WERI-Rb-1 (cell line): ENCODE data around the gene ZNF385C.

Experiments
- DNase-seq: peaks from one replicate; pipeline ENCODE4 v3.0.0-alpha.2; 2020
- H3K27ac ChIP-seq: fragments of 250-450 bp; sonication (Bioruptor Pico); 2 replicates; pipeline ENCODE4 v1.5.1; 2020; ENCODE audit warnings: mild to moderate bottlenecking, moderate library complexity
- H3K27me3 ChIP-seq: fragments of 250-450 bp; sonication (Bioruptor Pico); 2 replicates; pipeline ENCODE4 v1.5.1; 2021; ENCODE audit warnings: mild to moderate bottlenecking, low read depth, moderate library complexity; ENCODE audit not compliant: insufficient read depth, severe bottlenecking
- H3K36me3 ChIP-seq: fragments of 250-450 bp; sonication (Bioruptor Pico); 2 replicates; pipeline ENCODE4 v1.5.1; 2020; ENCODE audit warnings: mild to moderate bottlenecking, moderate library complexity
- H3K4me3 ChIP-seq: 2 replicates; pipeline ENCODE4 v1.5.1; 2011; ENCODE audit warnings: low read depth, mild to moderate bottlenecking, control low read depth, low read length
- H3K9me3 ChIP-seq: fragments of 250-450 bp; sonication (Bioruptor Pico); 2 replicates; pipeline ENCODE4 v1.5.1; 2021; ENCODE audit warnings: mild to moderate bottlenecking, moderate library complexity; ENCODE audit not compliant: severe bottlenecking
- TF ChIP-seq, protein P1 (sequence below): IDR thresholded peaks from 2 replicates; pipeline ENCODE4 v1.5.1; 2011; ENCODE audit warnings: low read depth, mild to moderate bottlenecking, control low read depth, inconsistent platforms, low read length

Gene ZNF385C

DNA sequence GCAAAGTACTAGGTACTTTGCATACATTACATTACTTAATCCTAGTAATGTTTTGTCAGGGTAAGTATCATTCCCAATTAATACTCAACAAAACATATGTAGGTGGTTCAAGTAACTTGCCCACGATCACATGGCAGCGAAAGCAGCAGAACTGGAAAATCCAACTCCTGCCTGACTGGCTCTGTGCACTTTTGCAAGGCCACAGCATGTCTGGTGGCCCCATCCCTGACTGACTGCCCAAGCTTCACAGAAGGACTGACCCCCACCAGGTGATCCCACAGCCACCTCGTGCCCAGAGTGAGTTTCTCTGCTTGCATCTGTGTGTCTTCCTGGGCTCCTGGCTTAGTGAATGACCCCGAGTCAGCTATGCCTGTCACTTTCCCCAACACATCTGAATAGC is 120.3 kb downstream of the ZNF385C start:
- no peaks in the 10 kb centered on the region for H3K27me3 ChIP-seq
- no peak for DNase-seq
- no peak overlapping the region for H3K27ac ChIP-seq
- no peak overlapping the region for H3K4me3 ChIP-seq
- peaks cover 100% of the 10 kb centered on the region for H3K36me3 ChIP-seq
- TF ChIP-seq, protein P1, sequence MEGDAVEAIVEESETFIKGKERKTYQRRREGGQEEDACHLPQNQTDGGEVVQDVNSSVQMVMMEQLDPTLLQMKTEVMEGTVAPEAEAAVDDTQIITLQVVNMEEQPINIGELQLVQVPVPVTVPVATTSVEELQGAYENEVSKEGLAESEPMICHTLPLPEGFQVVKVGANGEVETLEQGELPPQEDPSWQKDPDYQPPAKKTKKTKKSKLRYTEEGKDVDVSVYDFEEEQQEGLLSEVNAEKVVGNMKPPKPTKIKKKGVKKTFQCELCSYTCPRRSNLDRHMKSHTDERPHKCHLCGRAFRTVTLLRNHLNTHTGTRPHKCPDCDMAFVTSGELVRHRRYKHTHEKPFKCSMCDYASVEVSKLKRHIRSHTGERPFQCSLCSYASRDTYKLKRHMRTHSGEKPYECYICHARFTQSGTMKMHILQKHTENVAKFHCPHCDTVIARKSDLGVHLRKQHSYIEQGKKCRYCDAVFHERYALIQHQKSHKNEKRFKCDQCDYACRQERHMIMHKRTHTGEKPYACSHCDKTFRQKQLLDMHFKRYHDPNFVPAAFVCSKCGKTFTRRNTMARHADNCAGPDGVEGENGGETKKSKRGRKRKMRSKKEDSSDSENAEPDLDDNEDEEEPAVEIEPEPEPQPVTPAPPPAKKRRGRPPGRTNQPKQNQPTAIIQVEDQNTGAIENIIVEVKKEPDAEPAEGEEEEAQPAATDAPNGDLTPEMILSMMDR = no peak
- H3K9me3 ChIP-seq = no peaks in the 10 kb centered on the region

DNA sequence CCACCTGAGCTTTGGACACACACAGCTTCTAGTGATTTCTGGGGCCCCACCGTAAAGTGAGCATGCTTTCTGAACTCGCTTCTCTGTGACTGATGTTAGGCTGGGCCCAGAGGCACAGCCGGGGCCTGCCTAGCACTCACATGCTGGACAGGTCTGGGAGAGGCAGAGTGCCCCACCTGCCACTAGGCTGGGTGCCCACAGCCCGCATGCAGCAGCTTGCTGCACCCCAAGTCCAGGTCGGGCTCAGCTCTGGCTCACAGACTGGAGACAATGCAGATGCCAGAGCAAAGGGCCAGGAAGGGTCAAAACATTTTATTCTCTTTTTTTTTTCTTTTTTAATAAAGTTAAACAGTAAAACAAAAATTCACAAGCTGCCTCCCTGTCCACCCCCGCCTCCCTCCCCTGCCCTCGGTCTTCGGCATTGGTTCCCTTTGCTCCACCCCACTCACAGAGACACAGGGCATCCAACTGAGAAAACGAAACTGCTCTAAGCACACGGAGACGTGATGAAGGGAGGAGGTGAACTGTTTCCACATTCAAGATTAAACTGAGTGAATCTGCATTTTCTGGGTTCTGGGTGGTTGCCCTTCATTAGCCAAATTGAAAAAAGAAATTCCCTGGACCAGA is 122.0 kb downstream of the ZNF385C start:
- Histone ChIP-seq H3K27ac (peak overlapping the region; percentile 16; the same call in 1 of the 2 replicates), H3K4me3 (no peak overlapping the region), H3K36me3 (peaks cover 100% of the 10 kb centered on the region), H3K9me3 (no peaks in the 10 kb centered on the region), H3K27me3 (no peaks in the 10 kb centered on the region)
- DNase-seq = no peak
- TF ChIP-seq, protein P1 = no peak
